Hematopoietic multipotent progenitor cell treated with erythropoietin and hydrocortisone succinate and interleukin-3 and kit ligand, for 8 days (in vitro differentiated cells): Measurements from ENCODE around the gene FXYD2.
"Not testable (repeated sequence)": the region's sequence is repeated elsewhere in the genome, so short reads cannot be mapped to it uniquely, and the experiment has no call there.

ENCODE experiments used
- DNase-seq: peaks from one replicate; pipeline ENCODE4 v3.0.0-alpha.2; 2015

Gene FXYD2

DNA sequence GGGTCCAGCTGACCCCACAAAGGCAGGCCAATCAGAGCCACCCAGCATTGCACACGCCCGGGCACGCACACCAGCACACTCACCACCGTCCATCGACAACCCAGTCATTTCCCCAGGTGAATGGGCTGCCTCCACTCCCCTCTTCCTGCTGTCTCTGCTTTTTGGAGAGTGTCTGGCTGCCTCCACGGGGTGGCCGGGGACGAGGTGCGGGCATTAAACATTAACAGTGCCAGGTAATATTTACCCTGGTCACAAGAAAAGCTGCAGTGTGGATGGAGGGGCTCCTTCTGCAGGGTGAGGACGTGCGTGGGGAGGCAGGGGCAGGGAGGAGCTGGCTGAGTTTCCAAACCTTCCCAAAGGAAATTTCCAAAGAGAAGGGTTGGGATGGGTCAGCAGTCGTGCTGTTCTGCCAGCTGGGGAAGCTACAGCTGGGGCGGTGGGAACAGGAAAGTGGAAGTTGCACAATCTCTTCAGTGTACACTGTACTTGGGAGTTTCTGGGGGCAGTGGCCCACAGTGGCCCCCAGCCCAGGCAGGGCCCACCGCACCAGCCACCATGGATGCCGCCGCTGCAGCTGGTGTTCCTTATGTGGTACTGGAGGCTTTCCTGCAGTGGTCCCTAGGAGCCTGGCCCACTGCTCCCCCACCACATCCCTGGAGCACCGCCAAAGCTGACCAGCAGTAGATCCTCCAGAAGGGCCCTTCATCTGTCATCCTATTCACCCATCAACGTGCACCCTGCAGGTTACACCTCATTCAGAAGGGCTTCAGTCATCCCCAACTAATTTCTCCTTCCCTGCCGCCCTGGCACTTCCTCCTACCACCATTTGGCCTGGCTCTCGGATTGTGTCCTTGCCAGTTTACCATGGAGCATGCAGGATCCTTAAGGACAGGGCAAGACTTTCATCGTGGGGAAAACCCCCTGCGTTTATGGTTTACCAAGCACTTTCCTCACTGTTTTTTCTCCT, at the start of gene FXYD2:
FXYD2 (minus strand) TSS at position 174 of the 967 bp plus-strand sequence; CDS start at position 108, 66 bp downstream.
- no peak for DNase-seq

GRCh38 chr11:117873828-117874125, 49.2 kb upstream of the FXYD2 start:
- no peak for DNase-seq

- DNase-seq = no peak
Measured at GRCh38 chr11:117872975-117873827, 48.7 kb upstream of the FXYD2 start.

DNA sequence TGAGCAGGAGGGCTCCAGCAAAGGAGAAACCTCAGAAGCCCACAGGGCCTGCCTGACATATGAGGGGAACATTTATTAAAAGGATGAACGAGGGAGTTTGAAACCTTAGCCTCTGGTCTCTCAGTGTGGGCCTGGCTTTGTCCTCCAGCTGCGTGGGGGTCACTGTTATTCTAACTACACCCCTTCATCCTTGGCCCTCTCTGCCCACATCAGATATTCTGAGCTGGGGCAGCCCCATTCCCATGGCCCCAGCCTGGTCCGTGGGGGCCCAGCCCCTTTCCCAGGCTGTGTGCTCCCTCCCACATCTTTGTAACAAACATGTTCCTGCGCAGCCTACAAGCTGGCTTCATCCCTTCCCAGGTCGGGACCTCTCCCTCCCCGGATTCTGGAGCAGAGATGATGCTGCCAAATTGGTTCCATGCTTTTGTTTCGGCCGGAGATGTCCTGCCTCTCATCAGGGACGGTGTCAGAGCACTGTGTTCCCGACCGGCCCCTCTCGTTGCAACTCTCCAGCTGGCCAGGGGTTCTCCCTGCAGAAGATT, 47.9 kb upstream of the FXYD2 start:
- DNase-seq = no peak

DNA sequence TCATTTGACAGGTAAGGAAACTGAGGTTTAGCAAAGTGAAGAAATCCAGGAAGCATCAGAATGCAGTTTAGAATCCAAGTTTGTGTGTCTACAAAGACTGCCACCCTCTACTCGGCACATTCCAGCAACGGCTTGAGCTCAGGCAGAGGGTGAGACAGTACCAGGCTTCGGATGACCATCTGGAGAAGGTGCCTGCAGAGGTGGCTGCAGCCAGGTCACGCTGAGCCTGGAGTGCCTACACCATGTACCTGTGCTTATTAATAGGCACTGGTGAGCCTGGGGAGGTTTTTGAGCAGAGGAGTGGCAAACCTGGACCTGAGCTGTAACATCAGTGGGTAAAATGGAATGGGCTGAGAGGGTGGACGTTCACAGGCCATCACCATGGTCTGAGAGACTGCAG, 47.2 kb upstream of the FXYD2 start:
- DNase-seq = no peak

- no peak for DNase-seq
Measured at GRCh38 chr11:117871160-117871559, 46.6 kb upstream of the FXYD2 start.

GRCh38 chr11:117870103-117870952, 45.8 kb upstream of the FXYD2 start:
- no peak for DNase-seq

GRCh38 chr11:117869604-117870003, 45.1 kb upstream of the FXYD2 start:
- DNase-seq = no peak

GRCh38 chr11:117868815-117869561, 44.4 kb upstream of the FXYD2 start:
- DNase-seq = no peak

GRCh38 chr11:117868088-117868487, 43.5 kb upstream of the FXYD2 start:
- no peak for DNase-seq

GRCh38 chr11:117866526-117866925, 42.0 kb upstream of the FXYD2 start:
- DNase-seq = no peak

DNA sequence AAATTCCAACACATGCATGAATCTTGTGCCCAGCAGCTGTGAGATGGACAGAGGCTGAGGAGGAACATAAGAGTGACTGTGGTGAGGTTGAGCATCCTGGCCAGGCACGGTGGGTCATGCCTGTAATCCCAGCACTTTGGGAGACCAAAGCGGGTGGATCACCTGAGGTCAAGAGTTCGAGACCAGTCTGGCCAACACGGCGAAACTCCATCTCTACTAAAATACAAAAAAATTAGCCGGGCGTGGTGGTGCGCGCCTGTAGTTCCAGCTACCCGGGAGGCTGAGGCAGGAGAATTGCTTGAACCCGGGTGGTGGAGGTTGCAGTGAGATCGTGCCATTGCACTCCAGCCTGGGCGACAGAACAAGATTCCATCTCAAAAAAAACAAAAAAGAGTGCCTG, 41.0 kb upstream of the FXYD2 start:
- not testable (repeated sequence) for DNase-seq

- DNase-seq = no peak
Measured at GRCh38 chr11:117863383-117863782, 38.8 kb upstream of the FXYD2 start.

DNA sequence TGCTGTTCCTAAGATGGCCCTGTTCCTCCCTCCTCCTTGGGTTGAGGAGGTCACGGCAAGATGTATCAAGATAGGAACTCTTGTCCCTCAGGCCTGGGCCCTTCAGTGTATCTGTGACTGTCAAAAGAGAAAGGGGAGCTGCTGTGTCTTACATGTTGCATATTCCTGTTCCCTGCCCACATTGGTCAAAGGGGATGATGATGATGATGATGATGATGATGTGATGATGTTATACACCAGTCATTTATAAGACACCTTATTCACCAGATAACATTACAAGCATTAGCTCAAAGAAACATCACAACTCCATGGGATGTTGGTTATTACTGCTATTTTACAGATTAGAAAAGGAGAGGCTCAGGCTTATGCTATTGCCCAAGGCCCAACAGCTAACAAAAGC, 38.2 kb upstream of the FXYD2 start:
- no peak for DNase-seq

GRCh38 chr11:117862019-117862725, 37.6 kb upstream of the FXYD2 start:
- no peak for DNase-seq

- no peak for DNase-seq
Measured at GRCh38 chr11:117861151-117862018, 36.8 kb upstream of the FXYD2 start.

DNA sequence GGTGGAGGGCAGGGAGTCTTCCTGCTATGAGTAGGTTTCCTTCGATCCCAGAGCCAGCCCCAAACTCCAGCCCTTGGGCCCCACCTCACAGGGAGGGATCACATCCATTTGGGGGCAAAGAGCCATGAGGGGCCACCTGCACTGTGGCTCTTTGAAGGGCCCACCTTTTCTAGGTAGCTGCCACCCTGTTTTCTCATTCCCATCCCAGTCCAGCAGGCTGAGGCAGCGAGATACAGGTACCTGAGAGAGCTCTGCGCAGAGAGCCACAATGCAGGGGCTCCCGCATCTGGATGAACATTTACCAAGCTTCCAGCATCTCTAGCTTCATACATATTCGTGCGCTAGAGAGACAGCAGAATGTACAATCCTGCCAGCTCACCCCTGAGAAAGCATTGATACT, 35.6 kb upstream of the FXYD2 start:
- no peak for DNase-seq

- no peak for DNase-seq
Measured at GRCh38 chr11:117859488-117860112, 35.1 kb upstream of the FXYD2 start.

- no peak for DNase-seq
Measured at GRCh38 chr11:117859061-117859460, 34.5 kb upstream of the FXYD2 start.
